Neural cell (in vitro differentiated cells): ENCODE measurements around the gene OR7E24.
"Not testable (repeated sequence)": the region's sequence is repeated elsewhere in the genome, so short reads cannot be mapped to it uniquely, and the experiment has no call there.

Experiments
- CTCF ChIP-seq: fragments of 450-650 bp; IDR thresholded peaks from 2 replicates; pipeline ENCODE4 v1.5.1; 2014; ENCODE audit warnings: antibody characterized with exemption, mild to moderate bottlenecking, moderate library complexity; ENCODE audit not compliant: poor library complexity, severe bottlenecking
- POLR2AphosphoS5 ChIP-seq: IDR thresholded peaks from 2 replicates; pipeline ENCODE4 v1.6.1; 2012

GRCh38 chr19:9283485-9283884, 32.8 kb downstream of the OR7E24 start:
- TF ChIP-seq CTCF, POLR2AphosphoS5: not testable (repeated sequence)
